ENCODE results near the gene MVP.

DNA sequence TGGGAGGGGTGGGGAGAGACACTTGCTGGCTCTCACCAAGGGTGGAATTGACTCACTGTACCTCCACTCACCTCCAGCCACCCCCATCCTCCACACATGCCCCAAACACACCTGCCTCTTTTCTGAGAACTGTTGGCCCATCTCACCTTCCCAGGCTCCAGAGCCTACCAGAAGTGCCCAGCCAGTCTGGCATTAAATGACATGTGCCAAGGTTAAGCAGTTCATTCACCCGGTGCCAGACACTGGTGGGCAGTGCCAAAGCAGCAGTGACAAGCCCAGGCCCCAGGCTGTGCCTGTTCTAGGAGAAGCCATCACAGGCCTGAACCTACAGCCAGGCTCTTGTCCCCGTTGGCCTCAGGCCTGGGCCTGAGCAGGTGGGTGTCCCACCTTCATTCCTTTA, 11.2 kb downstream of the MVP start:
- TF ChIP-seq, protein P1, sequence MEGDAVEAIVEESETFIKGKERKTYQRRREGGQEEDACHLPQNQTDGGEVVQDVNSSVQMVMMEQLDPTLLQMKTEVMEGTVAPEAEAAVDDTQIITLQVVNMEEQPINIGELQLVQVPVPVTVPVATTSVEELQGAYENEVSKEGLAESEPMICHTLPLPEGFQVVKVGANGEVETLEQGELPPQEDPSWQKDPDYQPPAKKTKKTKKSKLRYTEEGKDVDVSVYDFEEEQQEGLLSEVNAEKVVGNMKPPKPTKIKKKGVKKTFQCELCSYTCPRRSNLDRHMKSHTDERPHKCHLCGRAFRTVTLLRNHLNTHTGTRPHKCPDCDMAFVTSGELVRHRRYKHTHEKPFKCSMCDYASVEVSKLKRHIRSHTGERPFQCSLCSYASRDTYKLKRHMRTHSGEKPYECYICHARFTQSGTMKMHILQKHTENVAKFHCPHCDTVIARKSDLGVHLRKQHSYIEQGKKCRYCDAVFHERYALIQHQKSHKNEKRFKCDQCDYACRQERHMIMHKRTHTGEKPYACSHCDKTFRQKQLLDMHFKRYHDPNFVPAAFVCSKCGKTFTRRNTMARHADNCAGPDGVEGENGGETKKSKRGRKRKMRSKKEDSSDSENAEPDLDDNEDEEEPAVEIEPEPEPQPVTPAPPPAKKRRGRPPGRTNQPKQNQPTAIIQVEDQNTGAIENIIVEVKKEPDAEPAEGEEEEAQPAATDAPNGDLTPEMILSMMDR (IDR thresholded peaks at IDR 0.05), result no peak
- TF ChIP-seq POLR2A (IDR thresholded peaks at IDR 0.05), result no peak

Measured in tibial nerve (tissue), 3 donors.